Testis (tissue), 2 donors: ENCODE data around the gene PTDSS2.

ENCODE experiments used
- CTCF ChIP-seq, 3 experiments: fragments of 450-650 bp in 2 of 3; fragments of 200-600 bp in 1 of 3; sonication (generic) in 1 of 3; IDR thresholded peaks; one replicate each; pipeline ENCODE4 v1.5.1; 2016 to 2019; ENCODE audit warnings: antibody characterized with exemption in 3 of 3, mild to moderate bottlenecking in 2 of 3, moderate library complexity in 1 of 3
- POLR2A ChIP-seq: fragments of 450-650 bp; IDR thresholded peaks from one replicate; pipeline ENCODE4 v1.6.1; 2017; ENCODE audit warnings: antibody characterized with exemption, mild to moderate bottlenecking, moderate library complexity

- TF ChIP-seq POLR2A (no peak), CTCF (IDR thresholded peaks at IDR 0.05) (no peak)
Measured at GRCh38 chr11:426851-427250, 23.2 kb upstream of the PTDSS2 start.
